GM19328 (cell line): ENCODE measurements around the gene DUSP15.

Experiments used
- ATAC-seq: cut with Tn5 transposase; IDR thresholded peaks from one replicate; pipeline ENCODE4 v1.9.1; 2021; ENCODE audit warnings: mild to moderate bottlenecking, moderate library complexity; ENCODE audit not compliant: unreplicated experiment

DUSP15 gene

GRCh38 chr20:31861385-31862156 is 8.8 kb downstream of the DUSP15 start:
- ATAC-seq = no peak

DNA sequence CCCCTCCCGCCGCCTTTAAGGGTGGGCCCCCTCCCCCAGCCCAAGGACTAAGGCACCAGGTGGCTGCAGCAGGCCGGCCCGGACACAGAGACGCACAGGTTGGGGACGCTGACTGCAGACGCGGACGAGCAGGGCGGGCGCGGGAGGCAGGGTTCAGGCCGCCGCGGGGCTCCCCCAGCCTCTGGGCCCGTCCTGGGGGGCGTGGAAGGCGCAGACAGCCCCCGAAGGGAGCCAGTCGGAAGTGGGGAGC is 9.3 kb downstream of the DUSP15 start:
- ATAC-seq = no peak

GRCh38 chr20:31860390-31861134 is 9.8 kb downstream of the DUSP15 start:
- no peak for ATAC-seq

- no peak for ATAC-seq
Measured at GRCh38 chr20:31859998-31860380, 10.3 kb downstream of the DUSP15 start.

DNA sequence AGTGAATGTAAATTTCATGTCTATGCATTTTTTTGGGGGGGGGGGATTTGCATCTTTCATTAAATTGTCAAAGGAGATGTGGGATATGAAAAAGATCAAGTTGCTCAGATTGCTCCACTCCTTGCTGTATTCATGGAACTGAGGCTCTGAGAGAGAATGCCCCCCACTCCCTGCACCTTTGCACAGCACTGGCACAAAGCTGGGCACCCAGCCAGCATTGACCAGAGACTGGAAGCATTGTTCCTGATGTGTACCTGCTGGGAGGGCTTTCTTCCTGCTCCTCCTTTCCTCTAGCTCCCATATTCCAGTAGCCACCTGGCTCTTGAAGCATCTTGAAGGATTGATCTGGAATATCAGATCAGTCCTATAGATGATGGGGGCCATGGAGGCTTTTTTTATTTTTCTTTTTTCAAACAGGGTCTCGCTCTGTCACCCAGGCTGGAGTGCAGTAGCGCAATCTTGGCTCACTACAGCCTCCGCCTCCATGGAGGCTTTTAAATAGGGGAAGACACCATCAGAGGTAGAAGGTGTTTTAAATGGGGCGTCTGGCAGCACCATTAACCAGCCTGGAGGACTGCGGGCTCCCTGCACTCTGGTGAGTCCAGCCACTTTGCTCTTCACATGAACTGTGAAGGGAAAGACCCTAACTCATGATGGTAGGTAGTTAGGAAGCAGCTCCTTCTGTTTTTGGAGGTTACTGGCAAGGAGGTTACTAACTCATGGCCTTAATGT is 10.9 kb downstream of the DUSP15 start:
- ATAC-seq = no peak

- no peak for ATAC-seq
Measured at GRCh38 chr20:31858760-31859083, 11.6 kb downstream of the DUSP15 start.

GRCh38 chr20:31857861-31858759 is 12.2 kb downstream of the DUSP15 start:
- no peak for ATAC-seq

DNA sequence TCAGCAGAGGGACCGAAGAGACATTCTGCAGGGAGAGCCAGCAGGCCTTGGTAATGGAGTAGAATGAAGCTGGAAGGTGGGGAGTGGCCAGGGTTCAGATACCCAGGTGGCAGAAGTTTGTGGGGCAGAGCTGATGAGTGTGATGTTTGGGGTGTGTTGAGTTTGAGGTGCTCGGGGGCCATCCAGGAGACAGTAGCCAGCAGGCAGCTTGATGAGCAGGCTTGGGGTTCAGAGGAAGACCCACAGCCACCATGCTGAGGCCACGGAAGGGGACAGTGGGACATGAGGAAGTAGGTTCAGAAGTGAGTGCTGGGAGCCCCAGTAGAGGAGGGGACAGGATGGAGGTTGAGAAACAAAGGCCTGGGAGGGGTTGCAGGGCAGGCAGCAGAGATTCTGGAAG is 13.8 kb downstream of the DUSP15 start:
- ATAC-seq = no peak

- no peak for ATAC-seq
Measured at GRCh38 chr20:31853481-31853880, 16.8 kb downstream of the DUSP15 start.

DNA sequence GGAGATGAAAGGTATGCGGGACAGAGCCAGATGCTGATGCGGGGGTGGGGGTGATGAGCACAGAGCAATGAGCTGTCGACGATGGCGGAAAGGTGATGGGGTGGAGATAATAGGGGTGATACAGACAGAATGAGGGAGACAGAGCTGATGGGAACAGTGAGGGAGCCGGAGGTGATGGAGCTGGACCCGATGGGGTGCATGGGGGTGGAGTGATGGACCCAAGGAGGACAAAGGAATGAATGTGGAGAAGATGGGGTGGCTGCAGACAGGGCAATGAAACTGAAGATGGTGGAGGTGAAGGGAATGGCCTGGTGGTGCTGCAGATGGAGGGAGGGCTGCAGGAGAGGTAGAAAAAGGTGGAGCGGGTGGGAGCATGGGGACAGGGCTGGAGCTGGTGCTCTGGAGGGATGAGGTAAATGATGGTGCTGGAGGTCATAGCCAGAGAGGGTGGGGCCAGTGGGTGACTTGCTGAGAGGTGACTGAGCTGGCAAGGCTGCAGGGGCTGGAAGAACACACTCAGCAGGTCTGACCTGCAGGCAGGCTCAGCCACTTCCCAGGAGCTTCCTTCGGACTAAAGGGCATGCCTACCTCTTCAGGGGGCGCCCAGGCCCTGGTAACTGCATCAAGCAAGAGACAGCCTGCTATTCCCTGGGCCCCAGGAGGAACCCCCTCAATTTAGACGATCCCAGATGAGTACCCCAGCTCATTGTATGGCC is 18.9 kb downstream of the DUSP15 start:
- no peak for ATAC-seq

DNA sequence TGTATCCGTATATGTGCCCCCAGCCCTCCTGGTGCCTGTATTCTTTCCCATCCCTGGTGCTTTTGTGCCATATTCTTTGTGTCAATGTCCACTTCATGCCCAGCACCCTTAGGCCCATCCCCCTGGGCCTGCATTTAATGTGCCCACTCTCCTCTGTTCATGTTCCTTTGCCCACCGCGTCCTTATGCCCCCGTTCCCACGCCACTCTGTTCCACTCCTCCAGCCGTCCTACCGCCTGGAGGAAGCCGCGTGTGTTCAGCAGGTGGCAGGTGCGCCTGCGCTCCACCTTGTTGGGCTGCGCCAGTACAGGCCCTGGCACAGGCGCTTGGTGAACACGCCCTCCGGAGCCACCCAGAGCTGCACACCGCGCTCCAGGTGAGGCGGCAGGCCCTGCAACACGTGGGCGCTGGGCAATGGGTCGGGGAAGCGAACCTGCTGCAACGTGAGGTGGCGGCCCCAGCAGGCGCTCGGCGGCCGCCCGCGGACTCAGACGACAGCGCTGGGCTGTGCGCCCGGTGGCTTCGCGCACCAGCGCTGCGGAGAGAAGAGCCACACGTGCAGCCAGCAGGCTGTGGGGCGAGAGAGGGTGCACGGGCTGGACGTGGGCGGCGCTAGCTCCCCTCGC is 20.9 kb downstream of the DUSP15 start:
- no peak for ATAC-seq

GRCh38 chr20:31848088-31848999 is 22.0 kb downstream of the DUSP15 start:
- ATAC-seq = no peak

DNA sequence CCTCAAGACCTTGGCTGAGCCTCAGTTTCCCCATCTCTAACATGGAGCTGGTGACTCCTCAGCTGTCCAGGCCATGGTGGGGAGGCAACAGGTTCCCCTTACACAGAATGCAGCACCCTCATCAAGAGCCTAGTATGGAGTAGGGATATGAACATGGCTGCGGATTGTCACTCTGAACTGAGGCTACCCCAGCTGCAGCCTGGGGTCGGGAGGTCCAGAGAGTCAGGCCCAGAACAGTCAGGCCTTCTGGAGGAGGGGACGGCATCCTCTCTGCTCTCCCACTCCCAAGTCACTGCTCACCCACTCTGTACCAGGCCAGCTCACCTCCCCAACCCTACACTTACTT is 23.6 kb downstream of the DUSP15 start:
- ATAC-seq = no peak

DNA sequence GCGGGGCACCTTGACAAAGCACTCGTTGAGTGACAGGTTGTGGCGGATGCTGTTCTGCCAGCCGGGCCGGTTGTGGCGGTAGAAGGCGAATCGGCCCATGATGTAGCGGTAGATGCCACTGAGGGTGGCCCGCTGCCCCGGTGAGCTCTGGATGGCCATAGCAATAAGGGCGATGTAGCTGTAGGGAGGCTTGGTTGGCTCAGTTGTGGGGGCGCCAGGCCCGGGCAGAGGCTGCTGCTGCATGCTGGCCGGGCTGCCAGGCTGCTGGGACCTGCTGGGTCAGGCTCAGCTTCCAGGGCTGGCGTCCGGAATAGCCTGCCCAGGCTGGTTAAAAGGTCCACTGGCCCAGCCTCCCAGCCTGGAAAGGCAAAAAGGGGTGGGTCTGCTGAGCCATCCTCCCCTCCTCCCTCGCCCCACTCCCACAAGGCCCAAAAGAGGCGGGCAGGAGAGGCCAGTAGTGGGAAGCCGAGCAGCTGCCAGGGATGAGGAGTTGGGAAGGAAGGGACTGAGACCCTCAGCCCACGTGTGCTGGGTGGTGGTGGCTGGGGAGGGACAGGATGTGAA is 24.9 kb downstream of the DUSP15 start, which contains the start of gene FOXS1:
TSS of gene FOXS1 (minus strand) at position 305 of the 564 bp plus-strand sequence. CDS start at position 243, 62 bp downstream.
- ATAC-seq = no peak

DNA sequence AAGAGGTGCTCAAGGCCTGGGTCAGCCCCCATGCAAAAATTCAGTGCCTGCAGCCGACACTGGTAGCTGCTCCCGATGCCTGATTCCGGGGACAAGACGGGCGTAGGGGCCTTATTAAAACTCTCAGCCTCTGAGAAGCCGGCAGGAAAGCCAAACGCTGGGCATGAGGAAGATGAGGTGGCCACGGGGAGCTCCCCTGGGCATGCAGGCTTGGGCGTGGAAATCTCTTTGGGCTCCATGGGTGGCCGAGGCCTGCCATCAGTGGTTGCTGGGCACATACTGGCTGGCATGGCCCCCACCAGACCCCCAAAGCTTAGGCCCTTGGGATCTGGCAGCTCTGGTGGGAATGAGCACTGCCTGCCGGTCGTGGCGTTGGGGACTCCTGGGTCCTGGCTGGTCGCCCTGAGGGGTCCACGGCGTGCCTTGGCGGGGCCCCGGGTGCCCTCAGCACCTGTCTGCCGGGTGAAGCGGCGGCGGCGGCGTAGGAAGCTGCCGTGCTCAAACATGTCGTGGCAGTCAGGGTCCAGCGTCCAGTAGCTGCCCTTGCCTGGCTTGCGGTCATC is 25.5 kb downstream of the DUSP15 start:
- no peak for ATAC-seq

DNA sequence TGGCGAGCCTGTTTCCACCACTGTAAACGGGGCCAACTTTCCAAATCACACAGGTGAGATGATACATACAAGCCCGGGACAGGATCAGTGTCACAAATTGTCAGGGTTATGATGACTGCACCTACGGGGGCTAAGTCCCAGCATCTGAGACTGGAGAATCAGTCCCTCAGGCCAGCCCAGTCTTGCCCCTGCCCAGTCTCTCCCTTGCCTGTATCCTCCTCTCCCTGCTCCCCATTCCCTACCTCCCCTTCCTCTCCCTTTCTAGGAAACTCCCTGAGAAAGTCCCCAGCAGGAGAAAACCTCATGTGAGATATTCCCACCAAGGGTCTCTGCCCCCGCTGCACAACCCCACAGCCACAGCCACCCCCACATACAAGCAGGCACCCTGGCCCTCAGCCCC is 26.4 kb downstream of the DUSP15 start:
- ATAC-seq = no peak

DNA sequence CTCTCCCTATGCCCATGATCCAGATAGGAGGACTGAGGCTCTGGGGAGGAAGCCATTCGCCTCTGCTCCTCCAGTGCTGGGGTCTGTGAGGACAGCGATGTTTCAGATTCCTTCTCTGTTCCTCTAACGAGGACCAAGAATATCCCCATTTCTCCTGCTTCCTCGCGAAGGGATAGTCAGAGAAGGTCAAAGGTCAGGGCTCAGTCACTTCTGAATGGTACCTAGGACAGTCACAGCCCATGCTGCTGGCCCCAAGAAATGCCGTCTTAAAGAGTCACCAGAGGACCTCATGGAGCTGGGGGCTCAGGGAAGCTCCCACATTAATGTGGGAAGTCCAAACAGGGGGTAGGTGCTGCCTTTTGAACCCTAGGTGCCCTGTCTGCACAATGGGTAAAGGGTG is 27.0 kb downstream of the DUSP15 start:
- no peak for ATAC-seq

- ATAC-seq = no peak
Measured at GRCh38 chr20:31842471-31843157, 27.7 kb downstream of the DUSP15 start.
